Naive thymus-derived CD4-positive, alpha-beta T cell (primary cell): ENCODE measurements around the gene PSMD13. TPM values are rescaled to one million over a fixed set of nuclear protein-coding genes. Genes with fewer than 3 reads are reported as not detected.

Experiments used
- ATAC-seq: fragments of 150-1000 bp; cut with Tn5 transposase; 2 replicates; pipeline ENCODE4 v1.10.0; 2021; ENCODE audit warnings: mild to moderate bottlenecking, moderate library complexity
- CTCF ChIA-PET: fragments of 350-600 bp; sonication (Branson Sonifier 250); formaldehyde crosslinking; loops from one replicate; lab custom pipeline; 2021; ENCODE audit warnings: antibody characterized with exemption; lab: Charles Lee
- POLR2A ChIA-PET: fragments of 350-600 bp; sonication (Branson Sonifier 250); formaldehyde crosslinking; loops from one replicate; lab custom pipeline; 2021; ENCODE audit warnings: antibody characterized with exemption, inconsistent platforms; lab: Charles Lee
- DNase-seq, 9 donors: peaks; one replicate each; pipeline versions ENCODE4 v3.0.0 to v3.0.0-alpha.2; 2020 to 2022; ENCODE audit warnings: mixed read lengths in 1 of 9
- H3K27ac ChIP-seq: one replicate; pipeline ENCODE4 v1.7.0; 2013; ENCODE audit warnings: mild to moderate bottlenecking, low read depth, low read length, moderate library complexity
- H3K27me3 ChIP-seq, 2 donors: one replicate each; pipeline ENCODE4 v1.7.0; 2013; ENCODE audit warnings: low read length in 2 of 2, mild to moderate bottlenecking in 2 of 2, moderate library complexity in 2 of 2; ENCODE audit not compliant: control insufficient read depth in 2 of 2, insufficient read depth in 2 of 2
- H3K36me3 ChIP-seq, 3 experiments: 1 replicate in 2 of 3; 2 replicates in 1 of 3; pipeline ENCODE4 v1.7.0; 2013; ENCODE audit warnings: low read length in 3 of 3, mild to moderate bottlenecking in 3 of 3, moderate library complexity in 1 of 3; ENCODE audit not compliant: insufficient read depth in 3 of 3, control insufficient read depth in 2 of 3
- H3K4me1 ChIP-seq, 2 donors: one replicate each; pipeline ENCODE4 v1.7.0; 2013; ENCODE audit warnings: low read length in 2 of 2, mild to moderate bottlenecking in 2 of 2, moderate library complexity in 1 of 2; ENCODE audit not compliant: control insufficient read depth in 2 of 2, insufficient read depth in 2 of 2
- H3K4me3 ChIP-seq: 2 replicates; pipeline ENCODE4 v1.7.0; 2013; ENCODE audit warnings: mild to moderate bottlenecking, low read length
- H3K9me3 ChIP-seq, 3 experiments: 1 replicate in 2 of 3; 2 replicates in 1 of 3; pipeline ENCODE4 v1.7.0; 2013; ENCODE audit warnings: low read length in 3 of 3; ENCODE audit not compliant: control insufficient read depth in 2 of 3
- H3K27ac Mint-ChIP-seq, 9 donors: one replicate each; pipeline ENCODE4 v1.8.0; 2020 to 2022; ENCODE audit warnings: mixed read lengths in 9 of 9, mild to moderate bottlenecking in 8 of 9, moderate library complexity in 5 of 9, inconsistent platforms in 2 of 9
- H3K27me3 Mint-ChIP-seq, 5 donors: one replicate each; pipeline ENCODE4 v1.8.0; 2021 to 2022; ENCODE audit warnings: mixed read lengths in 5 of 5, mild to moderate bottlenecking in 1 of 5
- H3K36me3 Mint-ChIP-seq, 5 donors: one replicate each; pipeline ENCODE4 v1.8.0; 2020 to 2022; ENCODE audit warnings: mixed read lengths in 5 of 5, mild to moderate bottlenecking in 3 of 5, inconsistent platforms in 1 of 5
- H3K4me1 Mint-ChIP-seq, 7 donors: one replicate each; pipeline ENCODE4 v1.8.0; 2020 to 2022; ENCODE audit warnings: mixed read lengths in 7 of 7, mild to moderate bottlenecking in 3 of 7, inconsistent platforms in 1 of 7
- H3K4me3 Mint-ChIP-seq, 10 donors: one replicate each; pipeline ENCODE4 v1.8.0; 2020 to 2022; ENCODE audit warnings: mild to moderate bottlenecking in 10 of 10, mixed read lengths in 10 of 10, moderate library complexity in 6 of 10, inconsistent platforms in 2 of 10
- H3K9me3 Mint-ChIP-seq, 11 donors: one replicate each; pipeline ENCODE4 v1.8.0; 2020 to 2022; ENCODE audit warnings: mixed read lengths in 11 of 11, mild to moderate bottlenecking in 4 of 11, inconsistent platforms in 1 of 11, moderate library complexity in 1 of 11
- intact Hi-C, 2 donors: fragments of 100-400 bp; cut with micrococcal nuclease; formaldehyde crosslinking; loops; one replicate each; pipeline ENCODE4 v1.15.1; 2023
- polyA plus RNA-seq, 2 donors: library from polyadenylated mRNA; unstranded; fragments of 300-500 nt; fragmentation: Illumina TruSeq; gene quantifications; one replicate each; pipeline ENCODE4 v1.2.3, GENCODE V29; 2021
- total RNA-seq, 6 experiments: library from RNA in 5 of 6; stranded (reverse) in 5 of 6; gene quantifications; 1 replicate in 5 of 6; 2 replicates in 1 of 6; pipeline ENCODE4 v1.2.3 and lab custom pipeline; 2021 to 2026

The PSMD13 gene
- total and polyA plus RNA-seq, 7 experiments from 2014 or later = 64.3 to 215 (median 93.4) TPM

DNA sequence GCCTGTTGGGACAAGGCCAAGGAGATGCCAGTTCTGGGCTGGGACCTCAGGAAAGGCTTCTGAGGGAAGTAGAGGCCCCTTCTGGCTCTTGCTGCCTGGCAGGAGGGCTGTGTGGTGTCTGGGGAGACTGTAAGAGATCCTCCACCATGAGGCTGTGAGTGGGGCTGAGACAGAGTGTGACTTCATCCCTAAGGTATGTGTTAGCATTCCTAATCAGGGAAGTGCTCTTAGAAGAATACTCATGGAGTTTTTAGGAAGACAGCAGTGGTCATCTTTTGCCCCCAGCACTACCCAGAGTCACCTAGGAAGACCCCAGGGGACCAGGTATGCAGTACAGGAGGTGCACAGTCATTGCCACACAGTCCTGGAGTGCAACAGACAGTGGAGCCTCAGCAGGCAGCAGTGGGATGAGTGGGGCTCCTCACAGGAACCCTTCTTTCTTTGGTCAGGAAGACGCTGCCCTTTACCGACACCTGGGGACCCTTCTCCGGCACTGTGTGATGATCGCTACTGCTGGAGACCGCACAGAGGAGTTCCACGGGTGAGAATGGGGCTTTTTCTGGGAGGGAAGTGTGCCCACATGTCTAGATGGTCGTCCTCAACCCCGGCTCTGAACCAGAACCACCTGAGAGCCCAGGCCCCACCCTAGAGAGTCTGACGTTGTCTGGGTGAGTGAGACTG lies 26.5 kb upstream of the PSMD13 start:
- intact Hi-C loops = no loop called here
- peak in 1 of 9 donors; percentile 7 for DNase-seq

DNA sequence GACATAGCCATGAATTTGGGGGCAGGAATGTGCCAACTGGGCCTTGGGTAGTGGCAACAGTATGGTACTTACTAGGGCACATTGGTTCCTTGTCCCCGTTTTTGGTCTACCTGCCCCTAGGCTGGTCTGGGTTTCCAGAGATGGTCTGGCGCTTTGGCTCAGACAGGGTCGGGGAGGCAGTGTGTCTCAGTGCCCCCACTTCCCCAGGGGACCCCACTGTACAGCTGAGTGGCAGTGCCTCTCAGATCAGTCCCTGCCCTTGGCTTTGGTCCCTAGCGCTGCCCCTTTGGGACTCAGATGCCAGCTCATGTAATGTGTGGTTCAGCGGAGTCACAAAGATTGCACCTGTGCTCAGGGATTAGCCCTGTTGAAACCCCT lies 26.0 kb upstream of the PSMD13 start:
- peaks cover 14 to 24% of the 10 kb centered on the region in 2 donors for H3K4me1 ChIP-seq
- DNase-seq (peak in 1 of 9 donors; percentile 6), ATAC-seq (no peak)
- H3K27me3 ChIP-seq = no peaks in the 10 kb centered on the region
- H3K36me3 Mint-ChIP-seq = peaks cover 4 to 29% (median 9%) of the 10 kb centered on the region in 5 donors
- H3K27ac Mint-ChIP-seq = peak overlapping the region in 5 of 9 donors; percentile 29 to 99 (median 34)
- H3K27ac ChIP-seq = peak overlapping the region; percentile 32
- intact Hi-C loops = no loop called here
- CTCF ChIA-PET = interaction anchor here (0.5 kb wide), 1 partner anchor 125 kb away, joined by 3 read pairs; no protein-coding TSS in a partner anchor
- H3K4me1 Mint-ChIP-seq = peaks cover 0 to 37% (median 21%) of the 10 kb centered on the region in 7 donors
- peaks cover 0 to 4% (median 0%) of the 10 kb centered on the region in 11 donors for H3K9me3 Mint-ChIP-seq
- H3K9me3 ChIP-seq = no peaks in the 10 kb centered on the region
- peaks cover 23 to 68% (median 42%) of the 10 kb centered on the region in 3 experiments for H3K36me3 ChIP-seq
- peak overlapping the region in 6 of 10 donors; percentile 18 to 96 (median 62) for H3K4me3 Mint-ChIP-seq
- H3K27me3 Mint-ChIP-seq = no peaks in the 10 kb centered on the region
- no peak overlapping the region for H3K4me3 ChIP-seq
- POLR2A ChIA-PET = no interaction called here

More for the DNA sequence above, 26.5 kb upstream of the PSMD13 start:
- H3K4me3 ChIP-seq = no peak overlapping the region
- H3K9me3 ChIP-seq = no peaks in the 10 kb centered on the region
- Mint-ChIP-seq H3K27ac (peak overlapping the region in 8 of 9 donors; percentile 34 to 99 (median 66)), H3K27me3 (no peaks in the 10 kb centered on the region), H3K4me3 (peak overlapping the region; percentile 32 to 100 (median 94)), H3K4me1 (peaks cover 0 to 43% (median 26%) of the 10 kb centered on the region in 7 donors), H3K36me3 (peaks cover 4 to 29% (median 9%) of the 10 kb centered on the region in 5 donors), H3K9me3 (peaks cover 0 to 4% (median 0%) of the 10 kb centered on the region in 11 donors)
- peak overlapping the region; percentile 93 for H3K27ac ChIP-seq
- peaks cover 18 to 29% of the 10 kb centered on the region in 2 donors for H3K4me1 ChIP-seq
- CTCF ChIA-PET = interaction anchor here (0.5 kb wide), 1 partner anchor 126 kb away, joined by 3 read pairs; no protein-coding TSS in a partner anchor
- peaks cover 23 to 68% (median 46%) of the 10 kb centered on the region in 3 experiments for H3K36me3 ChIP-seq
- no peaks in the 10 kb centered on the region for H3K27me3 ChIP-seq
- POLR2A ChIA-PET = interaction anchor here (0.9 to 5.0 kb wide), 6 partner anchors 19 to 239 kb away, joined by 4 to 83 read pairs (median 27); partner anchors contain the start of genes PSMD13, PTDSS2 and SIRT3
- no peak for ATAC-seq

DNA sequence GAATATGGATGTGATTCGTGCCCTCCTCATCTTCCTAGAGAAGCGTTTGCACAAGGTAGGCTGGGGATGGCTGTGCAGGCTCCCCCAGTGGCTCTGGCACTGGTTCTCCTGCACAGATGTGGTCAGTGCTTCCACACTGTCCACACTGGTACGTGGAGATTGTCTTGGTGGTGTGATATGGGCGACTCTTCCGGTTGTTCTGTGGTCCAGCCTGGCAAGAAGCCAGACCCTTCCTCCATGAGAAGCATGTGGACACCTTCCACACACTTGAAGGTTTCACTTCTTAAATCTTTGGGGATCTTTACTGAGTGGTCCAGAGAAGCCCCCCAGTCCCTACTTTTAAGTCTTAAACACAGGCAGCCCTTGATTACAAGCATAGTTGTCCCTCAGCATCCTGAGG lies 25.5 kb upstream of the PSMD13 start:
- Histone ChIP-seq H3K27me3 (no peaks in the 10 kb centered on the region), H3K4me1 (peaks cover 9 to 19% of the 10 kb centered on the region in 2 donors), H3K36me3 (peaks cover 23 to 71% (median 42%) of the 10 kb centered on the region in 3 experiments), H3K4me3 (no peak overlapping the region), H3K9me3 (no peaks in the 10 kb centered on the region), H3K27ac (peak overlapping the region; percentile 32)
- ChIA-PET CTCF (no interaction called here), POLR2A (interaction anchor here (0.8 to 1.1 kb wide), 2 partner anchors 8 to 24 kb away, joined by 4 read pairs; no protein-coding TSS in a partner anchor)
- H3K27ac Mint-ChIP-seq = peak overlapping the region in 7 of 9 donors; percentile 28 to 77 (median 59)
- peaks cover 0 to 32% (median 16%) of the 10 kb centered on the region in 7 donors for H3K4me1 Mint-ChIP-seq
- peak overlapping the region in 8 of 10 donors; percentile 18 to 96 (median 60) for H3K4me3 Mint-ChIP-seq
- H3K9me3 Mint-ChIP-seq = peaks cover 0 to 4% (median 0%) of the 10 kb centered on the region in 11 donors
- no peaks in the 10 kb centered on the region for H3K27me3 Mint-ChIP-seq
- DNase-seq = no peak
- peaks cover 4 to 29% (median 9%) of the 10 kb centered on the region in 5 donors for H3K36me3 Mint-ChIP-seq
- ATAC-seq = no peak
- intact Hi-C loops = no loop called here

DNA sequence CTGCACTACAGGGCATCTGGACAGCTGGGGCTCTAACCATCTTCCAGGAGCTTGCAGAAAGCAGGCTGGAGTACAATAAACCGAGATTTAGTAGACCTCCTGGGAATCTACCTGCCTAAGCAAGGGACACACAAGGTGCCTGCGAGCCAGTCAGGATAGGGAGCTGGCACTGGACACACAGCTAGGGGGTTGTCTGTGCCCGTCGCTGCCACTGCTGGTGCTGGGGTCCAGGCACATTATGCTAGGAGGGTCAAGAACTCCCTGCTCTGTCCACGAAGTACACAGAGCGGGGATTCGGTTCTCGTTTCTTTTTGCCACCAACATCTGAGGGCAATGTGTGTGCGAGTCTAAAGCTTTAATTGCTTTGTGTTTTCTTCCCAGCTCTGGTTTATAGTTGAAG lies 25.0 kb upstream of the PSMD13 start:
- CTCF ChIA-PET = interaction anchor here (0.6 kb wide), 1 partner anchor 21 kb away, joined by 3 read pairs; no protein-coding TSS in a partner anchor
- H3K27ac ChIP-seq = peak overlapping the region; percentile 32
- peak overlapping the region in 2 of 10 donors; percentile 18 to 96 for H3K4me3 Mint-ChIP-seq

DNA sequence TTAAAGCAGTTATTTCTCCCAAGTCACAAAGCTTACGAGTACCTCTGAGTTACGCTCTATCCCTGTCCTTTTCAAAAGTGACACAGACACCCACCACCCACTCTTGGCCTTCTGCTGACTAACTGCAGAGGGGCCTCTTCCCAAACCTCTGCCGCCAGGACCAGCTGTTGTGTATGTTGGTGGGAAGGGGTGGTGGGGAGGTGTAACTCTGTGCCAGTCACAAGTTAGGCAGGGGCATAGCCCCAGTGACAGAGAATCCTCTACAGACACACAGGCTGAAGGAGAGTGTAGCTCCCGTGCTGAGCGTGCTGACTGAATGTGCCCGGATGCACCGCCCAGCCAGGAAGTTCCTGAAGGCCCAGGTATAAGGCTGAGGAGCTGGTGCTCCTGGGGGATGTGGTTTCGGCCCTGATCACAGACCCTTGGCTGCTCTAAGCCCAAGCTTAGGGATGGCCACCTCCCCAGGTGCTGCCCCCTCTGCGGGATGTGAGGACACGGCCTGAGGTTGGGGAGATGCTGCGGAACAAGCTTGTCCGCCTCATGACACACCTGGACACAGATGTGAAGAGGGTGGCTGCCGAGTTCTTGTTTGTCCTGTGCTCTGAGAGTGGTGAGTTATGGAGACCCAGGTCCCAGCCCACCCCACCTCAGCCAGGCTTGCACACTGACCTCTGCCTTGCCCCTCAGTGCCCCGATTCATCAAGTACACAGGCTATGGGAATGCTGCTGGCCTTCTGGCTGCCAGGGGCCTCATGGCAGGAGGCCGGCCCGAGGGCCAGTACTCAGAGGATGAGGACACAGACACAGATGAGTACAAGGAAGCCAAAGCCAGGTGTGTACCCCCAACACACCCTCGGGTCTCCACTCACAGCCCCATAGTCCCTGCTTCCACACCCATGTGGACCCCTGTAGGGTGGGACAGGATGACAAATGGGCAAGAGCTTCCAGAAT lies 24.4 kb upstream of the PSMD13 start:
- no peaks in the 10 kb centered on the region for H3K27me3 ChIP-seq
- Mint-ChIP-seq H3K9me3 (peaks cover 0 to 4% (median 0%) of the 10 kb centered on the region in 11 donors), H3K36me3 (peaks cover 4 to 29% (median 9%) of the 10 kb centered on the region in 5 donors), H3K4me3 (no peak overlapping the region), H3K4me1 (peaks cover 0 to 31% (median 14%) of the 10 kb centered on the region in 7 donors), H3K27ac (peak overlapping the region in 1 of 9 donors; percentile 14), H3K27me3 (no peaks in the 10 kb centered on the region)
- peaks cover 5 to 17% of the 10 kb centered on the region in 2 donors for H3K4me1 ChIP-seq
- peak overlapping the region; percentile 23 for H3K27ac ChIP-seq
- ATAC-seq (no peak), DNase-seq (peak in 1 of 9 donors; percentile 7)
- ChIA-PET POLR2A (interaction anchor here (0.6 to 1.1 kb wide), 3 partner anchors 9 to 23 kb away, joined by 3 to 4 read pairs (median 4); no protein-coding TSS in a partner anchor), CTCF (interaction anchor here (0.6 kb wide), 2 partner anchors 20 to 38 kb away, joined by 3 read pairs; no protein-coding TSS in a partner anchor)
- H3K36me3 ChIP-seq = peaks cover 23 to 69% (median 42%) of the 10 kb centered on the region in 3 experiments
- H3K4me3 ChIP-seq = no peak overlapping the region
- no peaks in the 10 kb centered on the region for H3K9me3 ChIP-seq
- intact Hi-C loops = no loop called here

More for the DNA sequence above, 25.0 kb upstream of the PSMD13 start:
- no peak overlapping the region for H3K4me3 ChIP-seq
- H3K9me3 ChIP-seq = no peaks in the 10 kb centered on the region
- Mint-ChIP-seq H3K36me3 (peaks cover 4 to 29% (median 9%) of the 10 kb centered on the region in 5 donors), H3K27me3 (no peaks in the 10 kb centered on the region), H3K27ac (peak overlapping the region in 5 of 9 donors; percentile 34 to 77 (median 63)), H3K9me3 (peaks cover 0 to 4% (median 0%) of the 10 kb centered on the region in 11 donors), H3K4me1 (peaks cover 0 to 31% (median 14%) of the 10 kb centered on the region in 7 donors)
- intact Hi-C loops = no loop called here
- peaks cover 5 to 17% of the 10 kb centered on the region in 2 donors for H3K4me1 ChIP-seq
- peaks cover 23 to 73% (median 42%) of the 10 kb centered on the region in 3 experiments for H3K36me3 ChIP-seq
- no peak for ATAC-seq
- H3K27me3 ChIP-seq = no peaks in the 10 kb centered on the region
- no peak for DNase-seq
- POLR2A ChIA-PET = interaction anchor here (0.8 to 1.1 kb wide), 2 partner anchors 9 to 23 kb away, joined by 4 read pairs; no protein-coding TSS in a partner anchor
